ENCODE measurements around the gene GALNT7. TPM values are rescaled to one million over a fixed set of nuclear protein-coding genes. Genes with fewer than 3 reads are reported as not detected.

The GALNT7 gene
- total RNA-seq, 1 experiment from 2014 or later: 39.4 TPM

- H3K36me3 ChIP-seq (replicated peaks; ENCODE audit: control insufficient read depth, insufficient read depth, low read length): no peaks in the 10 kb centered on the region
- H3K27me3 ChIP-seq (ENCODE audit: control insufficient read depth, insufficient read depth, low read length): no peaks in the 10 kb centered on the region
- H3K4me3 ChIP-seq (ENCODE audit: insufficient read depth, low read depth, low read length): no peak overlapping the region
- no peak for DNase-seq
Observed at GRCh38 chr4:173284463-173284862, 115.9 kb downstream of the GALNT7 start.

DNA sequence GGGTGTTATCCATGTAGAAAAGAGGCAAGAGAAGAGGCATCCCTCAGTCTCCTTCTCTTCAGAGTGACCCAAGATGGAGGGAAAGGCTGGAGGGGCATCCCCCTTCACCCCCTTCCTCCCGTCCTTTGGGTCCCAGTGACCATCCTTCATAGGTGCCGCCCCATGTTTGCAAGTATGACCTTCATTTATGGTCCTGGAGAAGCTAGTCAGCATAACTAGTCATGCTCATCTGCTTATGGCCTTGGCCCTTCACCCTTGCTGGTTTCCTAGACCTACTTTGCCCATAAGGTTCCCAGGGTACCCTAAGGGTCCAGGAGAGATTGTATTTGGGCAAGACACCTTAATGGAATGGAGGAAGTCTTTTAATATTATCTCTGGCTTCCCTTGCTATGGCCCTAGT is 118.9 kb downstream of the GALNT7 start:
- Histone ChIP-seq H3K4me3 (ENCODE audit: insufficient read depth, low read depth, low read length) (no peak overlapping the region), H3K36me3 (replicated peaks; ENCODE audit: control insufficient read depth, insufficient read depth, low read length) (no peaks in the 10 kb centered on the region), H3K27me3 (ENCODE audit: control insufficient read depth, insufficient read depth, low read length) (no peaks in the 10 kb centered on the region)
- no peak for DNase-seq

GRCh38 chr4:173288296-173288695 is 119.7 kb downstream of the GALNT7 start:
- Histone ChIP-seq H3K27me3 (ENCODE audit: control insufficient read depth, insufficient read depth, low read length) (no peaks in the 10 kb centered on the region), H3K4me3 (ENCODE audit: insufficient read depth, low read depth, low read length) (no peak overlapping the region), H3K36me3 (replicated peaks; ENCODE audit: control insufficient read depth, insufficient read depth, low read length) (no peaks in the 10 kb centered on the region)
- DNase-seq: peak; percentile 60

- no peak overlapping the region for H3K4me3 ChIP-seq (ENCODE audit: insufficient read depth, low read depth, low read length)
- H3K27me3 ChIP-seq (ENCODE audit: control insufficient read depth, insufficient read depth, low read length): no peaks in the 10 kb centered on the region
- H3K36me3 ChIP-seq (replicated peaks; ENCODE audit: control insufficient read depth, insufficient read depth, low read length): no peaks in the 10 kb centered on the region
- no peak for DNase-seq
Observed at GRCh38 chr4:173288698-173289352, 120.2 kb downstream of the GALNT7 start.

DNA sequence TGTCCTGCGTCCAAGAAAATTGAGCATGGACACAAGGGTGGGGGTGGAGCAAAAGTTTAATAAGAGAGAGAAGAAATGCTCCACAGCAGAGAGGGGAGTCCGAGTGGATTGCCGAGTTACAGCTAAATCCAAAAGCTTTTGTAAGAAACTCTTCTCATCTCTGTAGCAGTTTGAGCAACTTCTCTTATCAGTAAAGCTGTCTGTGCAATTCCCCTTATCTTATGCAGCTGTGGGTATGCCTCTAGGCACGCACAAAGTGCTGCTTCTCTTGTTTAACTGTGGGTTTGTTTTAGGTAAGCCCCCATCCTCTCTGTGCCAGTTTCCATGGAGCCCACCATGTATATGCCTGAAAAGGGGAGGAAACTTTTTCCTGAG is 120.7 kb downstream of the GALNT7 start:
- Histone ChIP-seq H3K36me3 (replicated peaks; ENCODE audit: control insufficient read depth, insufficient read depth, low read length) (no peaks in the 10 kb centered on the region), H3K27me3 (ENCODE audit: control insufficient read depth, insufficient read depth, low read length) (no peaks in the 10 kb centered on the region), H3K4me3 (ENCODE audit: insufficient read depth, low read depth, low read length) (no peak overlapping the region)
- no peak for DNase-seq

- Histone ChIP-seq H3K27me3 (ENCODE audit: control insufficient read depth, insufficient read depth, low read length) (no peaks in the 10 kb centered on the region), H3K4me3 (ENCODE audit: insufficient read depth, low read depth, low read length) (no peak overlapping the region), H3K36me3 (replicated peaks; ENCODE audit: control insufficient read depth, insufficient read depth, low read length) (no peaks in the 10 kb centered on the region)
- no peak for DNase-seq
Observed at GRCh38 chr4:173291899-173292298, 123.3 kb downstream of the GALNT7 start.

DNA sequence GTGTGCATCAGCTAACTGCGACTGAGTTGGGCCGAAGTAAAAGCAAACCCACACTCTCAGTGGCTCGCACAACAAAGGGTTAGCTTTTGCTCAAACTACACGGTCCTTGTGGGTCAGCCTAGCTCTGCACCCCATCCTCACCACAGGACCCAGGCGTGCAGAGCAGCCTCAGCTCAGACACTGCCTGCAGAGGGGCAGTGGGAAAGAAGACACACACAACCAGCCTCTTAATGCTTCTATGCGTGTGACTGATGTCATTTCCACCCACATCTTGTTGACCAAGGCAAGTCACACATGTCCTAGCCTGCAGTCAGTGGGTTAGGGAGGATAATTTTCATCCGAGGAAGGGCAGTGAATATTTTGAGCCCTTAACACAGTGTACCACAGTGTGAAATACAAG is 125.1 kb downstream of the GALNT7 start:
- no peak for DNase-seq
- Histone ChIP-seq H3K4me3 (ENCODE audit: insufficient read depth, low read depth, low read length) (no peak overlapping the region), H3K27me3 (ENCODE audit: control insufficient read depth, insufficient read depth, low read length) (no peaks in the 10 kb centered on the region)

DNA sequence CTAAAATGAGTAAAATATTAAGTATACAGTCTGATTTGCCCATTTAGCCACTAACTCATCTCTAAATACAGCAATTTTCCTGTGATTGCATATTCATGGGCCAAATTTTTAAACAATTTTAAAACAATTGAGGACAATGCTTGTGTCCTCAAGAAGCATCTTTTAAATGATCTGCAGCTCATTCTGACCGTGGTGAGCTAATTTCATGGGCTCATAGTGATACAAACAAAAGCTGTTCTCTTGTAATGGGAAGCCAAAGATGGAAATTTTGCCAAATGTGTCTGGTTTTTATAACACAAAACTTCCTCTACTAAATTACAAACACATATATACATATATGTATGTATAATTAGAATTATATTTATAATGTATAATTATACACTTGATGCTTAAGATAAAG is 125.8 kb downstream of the GALNT7 start:
- H3K4me3 ChIP-seq (ENCODE audit: insufficient read depth, low read depth, low read length): no peak overlapping the region
- H3K36me3 ChIP-seq (replicated peaks; ENCODE audit: control insufficient read depth, insufficient read depth, low read length): no peaks in the 10 kb centered on the region
- H3K27me3 ChIP-seq (ENCODE audit: control insufficient read depth, insufficient read depth, low read length): no peaks in the 10 kb centered on the region
- no peak for DNase-seq

More for the DNA sequence above, 125.1 kb downstream of the GALNT7 start:
- no peaks in the 10 kb centered on the region for H3K36me3 ChIP-seq (replicated peaks; ENCODE audit: control insufficient read depth, insufficient read depth, low read length)

GRCh38 chr4:173301518-173302201 is 133.0 kb downstream of the GALNT7 start:
- DNase-seq: peak; percentile 12
- Histone ChIP-seq H3K4me3 (ENCODE audit: insufficient read depth, low read depth, low read length) (no peak overlapping the region), H3K36me3 (replicated peaks; ENCODE audit: control insufficient read depth, insufficient read depth, low read length) (peaks cover 1% of the 10 kb centered on the region; the same call in 1 of the 2 replicates), H3K27me3 (ENCODE audit: control insufficient read depth, insufficient read depth, low read length) (no peaks in the 10 kb centered on the region)

- H3K4me3 ChIP-seq (ENCODE audit: insufficient read depth, low read depth, low read length): no peak overlapping the region
- H3K36me3 ChIP-seq (replicated peaks; ENCODE audit: control insufficient read depth, insufficient read depth, low read length): peaks cover 1% of the 10 kb centered on the region; the same call in 1 of the 2 replicates
- no peak for DNase-seq
- H3K27me3 ChIP-seq (ENCODE audit: control insufficient read depth, insufficient read depth, low read length): no peaks in the 10 kb centered on the region
Observed at GRCh38 chr4:173307778-173308177, 139.2 kb downstream of the GALNT7 start.

DNA sequence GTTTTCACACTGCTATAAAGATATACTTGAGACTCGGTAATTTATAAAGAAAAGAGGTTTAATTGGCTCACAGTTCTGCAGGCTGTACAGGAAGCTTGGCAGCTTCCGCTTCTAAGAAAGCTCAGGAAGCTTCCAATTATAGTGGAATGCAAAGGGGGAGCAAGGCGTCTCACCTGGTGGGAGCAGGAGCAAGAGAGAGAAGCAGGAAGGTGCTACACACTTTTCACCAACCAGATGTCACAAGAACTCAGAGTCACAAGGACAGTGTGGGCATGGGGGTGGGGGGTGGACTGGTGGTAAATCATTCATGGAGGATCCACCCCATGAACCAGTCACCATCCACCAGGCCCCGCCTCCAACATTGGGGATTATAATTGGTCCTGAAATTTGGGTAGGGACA is 142.8 kb downstream of the GALNT7 start:
- Histone ChIP-seq H3K27me3 (ENCODE audit: control insufficient read depth, insufficient read depth, low read length) (no peaks in the 10 kb centered on the region), H3K36me3 (replicated peaks; ENCODE audit: control insufficient read depth, insufficient read depth, low read length) (peaks cover 4% of the 10 kb centered on the region), H3K4me3 (ENCODE audit: insufficient read depth, low read depth, low read length) (no peak overlapping the region)
- no peak for DNase-seq

- H3K4me3 ChIP-seq (ENCODE audit: insufficient read depth, low read depth, low read length): no peak overlapping the region
- DNase-seq: no peak
Observed at GRCh38 chr4:173314715-173315114, 146.1 kb downstream of the GALNT7 start.

DNA sequence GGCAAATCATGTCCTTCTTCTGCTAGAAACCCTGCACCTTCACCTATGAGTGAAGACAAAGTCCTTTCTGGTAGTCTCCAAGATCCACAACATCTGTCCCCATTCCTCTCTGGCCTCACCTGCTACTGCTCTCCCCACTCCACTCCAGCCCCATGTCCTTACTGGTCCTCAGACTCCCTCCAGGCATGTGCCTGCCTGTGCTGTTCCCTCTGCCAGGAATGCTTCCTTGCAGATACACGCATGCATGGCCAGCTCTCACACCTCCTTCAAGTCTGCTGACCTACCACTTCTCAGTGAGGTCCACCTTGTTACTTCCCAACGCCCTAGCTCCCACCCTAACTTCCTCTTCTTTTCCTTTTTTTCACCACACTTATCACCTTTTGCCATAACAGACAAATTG is 147.4 kb downstream of the GALNT7 start:
- Histone ChIP-seq H3K4me3 (ENCODE audit: insufficient read depth, low read depth, low read length) (no peak overlapping the region), H3K27me3 (ENCODE audit: control insufficient read depth, insufficient read depth, low read length) (no peaks in the 10 kb centered on the region), H3K36me3 (replicated peaks; ENCODE audit: control insufficient read depth, insufficient read depth, low read length) (peaks cover 4% of the 10 kb centered on the region)
- DNase-seq: no peak

More at GRCh38 chr4:173314715-173315114, 146.1 kb downstream of the GALNT7 start:
- peaks cover 4% of the 10 kb centered on the region for H3K36me3 ChIP-seq (replicated peaks; ENCODE audit: control insufficient read depth, insufficient read depth, low read length)
- H3K27me3 ChIP-seq (ENCODE audit: control insufficient read depth, insufficient read depth, low read length): no peaks in the 10 kb centered on the region

DNA sequence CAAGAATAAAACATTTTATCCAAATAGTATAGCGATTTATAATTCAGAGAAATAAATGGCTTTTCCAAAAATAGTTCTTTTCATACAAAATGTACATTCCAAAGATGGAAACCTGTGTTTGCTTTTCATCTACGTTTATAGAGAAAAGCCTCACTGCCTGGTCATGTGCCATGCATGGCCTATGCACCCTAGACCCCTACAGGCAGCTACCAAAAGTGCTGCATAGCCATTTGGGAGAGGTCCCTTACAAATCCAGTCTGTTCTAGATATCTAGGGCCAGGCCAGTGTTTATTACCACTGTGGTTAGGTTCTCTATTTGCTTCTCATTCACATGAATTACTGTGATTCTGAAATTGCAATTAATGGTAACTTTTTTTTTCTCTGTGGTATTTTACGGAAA is 148.4 kb downstream of the GALNT7 start:
- DNase-seq: peak; percentile 15
- Histone ChIP-seq H3K27me3 (ENCODE audit: control insufficient read depth, insufficient read depth, low read length) (no peaks in the 10 kb centered on the region), H3K36me3 (replicated peaks; ENCODE audit: control insufficient read depth, insufficient read depth, low read length) (peaks cover 5% of the 10 kb centered on the region), H3K4me3 (ENCODE audit: insufficient read depth, low read depth, low read length) (no peak overlapping the region)

DNA sequence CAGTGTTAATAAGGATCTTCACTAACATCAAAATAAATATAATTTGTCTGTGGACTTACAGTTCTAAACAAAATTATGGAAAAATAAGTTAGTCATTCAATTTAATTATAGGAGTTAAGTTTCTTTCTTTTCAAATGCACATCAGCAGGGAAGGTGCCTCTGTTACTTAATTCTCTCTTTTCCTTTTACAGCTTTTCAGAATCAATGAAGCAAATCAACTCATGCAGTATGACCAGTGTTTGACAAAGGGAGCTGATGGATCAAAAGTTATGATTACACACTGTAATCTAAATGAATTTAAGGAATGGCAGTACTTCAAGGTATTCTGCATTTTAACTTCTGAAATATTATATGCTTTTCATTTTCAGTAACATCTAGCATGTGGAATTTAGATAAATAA is 149.6 kb downstream of the GALNT7 start:
- no peaks in the 10 kb centered on the region for H3K27me3 ChIP-seq (ENCODE audit: control insufficient read depth, insufficient read depth, low read length)
- DNase-seq: no peak
- peaks cover 5% of the 10 kb centered on the region for H3K36me3 ChIP-seq (replicated peaks; ENCODE audit: control insufficient read depth, insufficient read depth, low read length)
- no peak overlapping the region for H3K4me3 ChIP-seq (ENCODE audit: insufficient read depth, low read depth, low read length)

Measured in H7 (cell line).